ENCODE data around the gene ETV6. TPM values are rescaled to one million over a fixed set of nuclear protein-coding genes. Genes with fewer than 3 reads are reported as not detected.

ETV6 gene
- total RNA-seq, 1 experiment from 2014 or later: 16.5 TPM

GRCh38 chr12:11856971-11857370, 207.5 kb downstream of the ETV6 start:
- DNase-seq (ENCODE audit: low spot score): no peak

GRCh38 chr12:11859705-11860425, 210.4 kb downstream of the ETV6 start:
- no peak for DNase-seq (ENCODE audit: low spot score)

GRCh38 chr12:11861155-11861863, 211.8 kb downstream of the ETV6 start:
- no peak for DNase-seq (ENCODE audit: low spot score)

GRCh38 chr12:11861864-11862600, 212.6 kb downstream of the ETV6 start:
- no peak for DNase-seq (ENCODE audit: low spot score)

GRCh38 chr12:11862798-11863197, 213.3 kb downstream of the ETV6 start:
- peak; percentile 21 for DNase-seq (ENCODE audit: low spot score)

GRCh38 chr12:11863478-11863906, 214.0 kb downstream of the ETV6 start:
- no peak for DNase-seq (ENCODE audit: low spot score)

GRCh38 chr12:11863988-11864387, 214.5 kb downstream of the ETV6 start:
- DNase-seq (ENCODE audit: low spot score): peak; percentile 27

GRCh38 chr12:11865824-11866223, 216.3 kb downstream of the ETV6 start:
- no peak for DNase-seq (ENCODE audit: low spot score)

- no peak for DNase-seq (ENCODE audit: low spot score)
Measured at GRCh38 chr12:11868027-11868426, 218.6 kb downstream of the ETV6 start.

- DNase-seq (ENCODE audit: low spot score): no peak
Measured at GRCh38 chr12:11869406-11869805, 219.9 kb downstream of the ETV6 start.

- no peak for DNase-seq (ENCODE audit: low spot score)
Measured at GRCh38 chr12:11870041-11870451, 220.6 kb downstream of the ETV6 start.

- DNase-seq (ENCODE audit: low spot score): no peak
Measured at GRCh38 chr12:11872055-11872454, 222.6 kb downstream of the ETV6 start.

- DNase-seq (ENCODE audit: low spot score): peak; percentile 84
Measured at GRCh38 chr12:11875414-11875935, 226.0 kb downstream of the ETV6 start.

- DNase-seq (ENCODE audit: low spot score): no peak
Measured at GRCh38 chr12:11876307-11876706, 226.8 kb downstream of the ETV6 start.

- DNase-seq (ENCODE audit: low spot score): no peak
Measured at GRCh38 chr12:11877102-11877826, 227.8 kb downstream of the ETV6 start.

- peak; percentile 78 for DNase-seq (ENCODE audit: low spot score)
Measured at GRCh38 chr12:11877869-11878780, 228.7 kb downstream of the ETV6 start.

GRCh38 chr12:11879306-11879705, 229.8 kb downstream of the ETV6 start:
- DNase-seq (ENCODE audit: low spot score): no peak

- no peak for DNase-seq (ENCODE audit: low spot score)
Measured at GRCh38 chr12:11880381-11880780, 230.9 kb downstream of the ETV6 start.

GRCh38 chr12:11881835-11882234, 232.4 kb downstream of the ETV6 start:
- DNase-seq (ENCODE audit: low spot score): peak; percentile 75

GRCh38 chr12:11882301-11883019, 233.0 kb downstream of the ETV6 start:
- peak; percentile 88 for DNase-seq (ENCODE audit: low spot score)

All from HT-29 (cell line).